NCI-H1417 (cell line): Measurements from ENCODE around the gene GPR180.

Experiments used
- DNase-seq, 3 experiments: peaks; one replicate each; lab custom pipeline; 2025; lab: John Stamatoyannopoulos, UW

The GPR180 gene

GRCh38 chr13:94646904-94647303, 45.2 kb downstream of the GPR180 start:
- DNase-seq, result peak in 1 of 3 experiments; percentile 29

GRCh38 chr13:94656176-94656575, 54.5 kb downstream of the GPR180 start:
- no peak for DNase-seq

GRCh38 chr13:94656766-94657165, 55.1 kb downstream of the GPR180 start:
- DNase-seq, result no peak

- no peak for DNase-seq
Observed at GRCh38 chr13:94657167-94657566, 55.5 kb downstream of the GPR180 start.

GRCh38 chr13:94658926-94659597, 57.4 kb downstream of the GPR180 start:
- no peak for DNase-seq

GRCh38 chr13:94659598-94659946, 57.9 kb downstream of the GPR180 start:
- no peak for DNase-seq

GRCh38 chr13:94660695-94661326, 59.2 kb downstream of the GPR180 start:
- DNase-seq, result peak; percentile 57 to 89 (median 74)

- peak in 1 of 3 experiments; percentile 71 for DNase-seq
Observed at GRCh38 chr13:94661406-94661805, 59.7 kb downstream of the GPR180 start.

- peak in 1 of 3 experiments; percentile 17 for DNase-seq
Observed at GRCh38 chr13:94662274-94662945, 60.8 kb downstream of the GPR180 start.

GRCh38 chr13:94664889-94665288, 63.2 kb downstream of the GPR180 start:
- DNase-seq, result peak in 2 of 3 experiments; percentile 31 to 77

GRCh38 chr13:94666065-94666464, 64.4 kb downstream of the GPR180 start:
- DNase-seq, result no peak

GRCh38 chr13:94667190-94667589, 65.5 kb downstream of the GPR180 start:
- no peak for DNase-seq

GRCh38 chr13:94672400-94672799, 70.7 kb downstream of the GPR180 start:
- DNase-seq, result no peak

- DNase-seq, result peak in 1 of 3 experiments; percentile 17
Observed at GRCh38 chr13:94673851-94674250, 72.2 kb downstream of the GPR180 start.

GRCh38 chr13:94674609-94675348, 73.1 kb downstream of the GPR180 start:
- DNase-seq, result peak; percentile 69 to 89 (median 87)

GRCh38 chr13:94677799-94678198, 76.1 kb downstream of the GPR180 start:
- no peak for DNase-seq

- DNase-seq, result no peak
Observed at GRCh38 chr13:94678845-94679244, 77.2 kb downstream of the GPR180 start.

GRCh38 chr13:94679614-94680013, 78.0 kb downstream of the GPR180 start:
- no peak for DNase-seq

- no peak for DNase-seq
Observed at GRCh38 chr13:94682229-94682628, 80.6 kb downstream of the GPR180 start.

- DNase-seq, result no peak
Observed at GRCh38 chr13:94683409-94683808, 81.8 kb downstream of the GPR180 start.
